GM21825 (cell line): ENCODE measurements around the gene ARHGAP26.
"Not testable (repeated sequence)": the region's sequence is repeated elsewhere in the genome, so short reads cannot be mapped to it uniquely, and the experiment has no call there.

Experiments used
- ATAC-seq: cut with Tn5 transposase; IDR thresholded peaks from one replicate; pipeline ENCODE4 v1.9.1; 2021; ENCODE audit warnings: mild to moderate bottlenecking, moderate library complexity; ENCODE audit not compliant: unreplicated experiment

The ARHGAP26 gene

GRCh38 chr5:142924135-142924883 is 154.1 kb downstream of the ARHGAP26 start:
- ATAC-seq, result no peak

DNA sequence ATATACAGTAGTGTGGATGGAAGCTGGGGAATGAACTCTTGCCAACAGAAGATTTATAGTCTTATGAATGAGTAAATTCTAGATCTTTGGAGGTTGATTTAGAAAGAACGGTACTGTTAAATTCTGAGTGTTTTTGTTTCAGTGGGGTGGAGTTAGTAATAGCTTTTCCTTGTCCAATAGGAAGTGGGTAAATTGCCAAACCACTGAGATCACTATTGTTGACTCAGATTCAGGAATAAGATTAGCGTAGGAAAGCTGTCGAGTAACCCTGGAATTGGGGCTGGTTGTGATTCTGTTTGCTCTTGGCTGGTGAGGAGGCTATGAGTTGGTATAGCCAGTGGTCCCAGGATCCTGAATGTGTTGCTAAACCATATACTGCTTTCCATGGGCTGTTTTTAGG is 155.6 kb downstream of the ARHGAP26 start:
- ATAC-seq, result no peak

DNA sequence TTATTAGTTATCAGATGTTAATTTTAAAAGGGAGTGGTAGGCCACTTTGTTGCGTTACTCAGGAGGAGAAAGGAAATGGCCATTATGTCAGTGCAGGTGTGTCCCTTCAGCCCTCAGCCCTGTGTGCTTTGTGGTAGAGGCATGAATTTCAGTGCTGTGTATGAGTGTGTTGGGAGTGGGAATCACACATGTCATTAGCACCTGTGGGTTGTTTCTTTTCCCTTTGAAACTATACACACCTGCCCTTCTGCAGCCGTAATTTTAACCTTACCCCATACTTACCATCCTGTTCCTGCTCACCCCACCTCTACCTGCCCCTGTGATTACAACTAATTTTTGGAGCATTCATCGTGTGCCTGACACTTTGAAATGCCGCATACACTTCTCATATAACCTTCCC is 156.4 kb downstream of the ARHGAP26 start:
- no peak for ATAC-seq

GRCh38 chr5:142928999-142929398 is 158.8 kb downstream of the ARHGAP26 start:
- ATAC-seq, result not testable (repeated sequence)

GRCh38 chr5:142929587-142929986 is 159.4 kb downstream of the ARHGAP26 start:
- ATAC-seq, result no peak

- no peak for ATAC-seq
Measured at GRCh38 chr5:142930395-142931110, 160.4 kb downstream of the ARHGAP26 start.

DNA sequence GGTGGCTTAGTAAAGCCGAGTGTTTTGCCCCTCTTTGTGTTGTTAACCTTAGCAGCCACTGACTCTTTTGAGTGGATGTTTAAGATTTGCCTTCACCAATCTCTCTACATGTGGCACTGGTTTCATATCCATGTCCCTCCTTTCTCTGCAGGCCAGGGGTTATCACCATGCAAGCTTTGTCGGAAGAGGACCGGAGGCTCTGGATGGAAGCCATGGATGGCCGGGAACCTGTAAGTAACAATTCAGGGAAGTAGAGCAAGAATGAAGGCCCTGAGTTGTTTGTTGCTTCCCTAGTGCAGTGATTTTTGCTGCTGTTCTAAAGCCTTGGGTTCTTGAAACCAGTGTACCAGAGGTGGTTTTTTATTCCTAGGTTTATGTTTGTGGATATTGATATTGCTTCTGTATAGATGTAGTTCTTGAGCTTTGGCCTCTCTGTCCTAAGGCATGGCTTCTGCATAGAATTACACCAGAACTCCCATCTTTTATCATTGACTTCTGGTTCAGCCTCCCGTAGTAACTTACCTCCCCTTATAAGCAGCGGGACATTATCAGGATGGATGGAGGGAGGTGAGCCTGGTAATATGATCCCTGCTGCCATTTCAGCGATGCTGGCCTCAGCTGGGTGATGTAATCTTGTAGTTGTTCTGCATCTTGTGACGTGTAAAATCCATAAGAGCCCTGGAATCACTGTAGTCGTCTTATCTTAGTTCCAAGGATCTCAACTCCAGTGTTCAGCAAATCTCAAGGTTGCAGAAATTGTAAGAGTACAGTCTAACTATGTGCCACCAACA is 161.9 kb downstream of the ARHGAP26 start:
- no peak for ATAC-seq

- no peak for ATAC-seq
Measured at GRCh38 chr5:142934051-142934762, 164.0 kb downstream of the ARHGAP26 start.

DNA sequence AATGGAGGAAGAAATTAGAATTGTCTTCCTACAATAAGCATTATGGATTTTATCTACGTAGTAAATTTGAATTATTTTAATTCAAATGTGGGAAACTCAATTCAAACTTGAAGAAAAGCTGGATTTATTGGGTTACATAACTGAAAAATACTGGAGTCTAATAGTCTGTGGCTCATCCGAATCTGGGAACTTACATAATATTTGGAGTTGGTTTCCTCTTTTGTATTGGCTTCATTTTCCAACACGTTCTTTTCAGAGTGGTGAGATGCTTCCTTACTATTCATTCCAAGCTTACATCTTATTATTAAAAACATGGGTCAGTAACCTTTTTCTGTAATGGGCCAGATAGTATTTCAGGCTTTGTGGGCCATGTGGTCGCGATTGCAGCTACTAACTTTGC is 164.8 kb downstream of the ARHGAP26 start:
- no peak for ATAC-seq

DNA sequence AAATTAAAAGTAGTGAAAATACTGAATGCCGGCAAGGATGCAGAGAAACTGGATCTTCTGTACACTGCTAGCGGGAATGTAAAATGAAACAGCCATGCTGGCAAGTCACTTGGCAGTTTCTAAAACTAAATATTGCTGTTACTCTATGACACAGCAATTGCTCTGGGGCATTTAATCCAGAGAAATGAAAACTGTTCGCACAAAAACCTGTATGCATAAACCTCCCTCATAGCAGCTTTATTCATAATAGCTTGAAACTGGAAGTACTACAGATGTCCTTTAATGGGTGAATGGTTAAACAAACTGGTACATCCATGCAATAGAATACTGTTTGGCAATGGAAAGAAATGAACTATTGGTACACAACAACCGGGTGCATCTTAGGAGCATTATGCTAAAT is 167.2 kb downstream of the ARHGAP26 start:
- ATAC-seq, result no peak

GRCh38 chr5:142938266-142938880 is 168.2 kb downstream of the ARHGAP26 start:
- ATAC-seq, result no peak

- ATAC-seq, result no peak
Measured at GRCh38 chr5:142939006-142939405, 168.8 kb downstream of the ARHGAP26 start.

- ATAC-seq, result no peak
Measured at GRCh38 chr5:142939884-142940283, 169.7 kb downstream of the ARHGAP26 start.

- ATAC-seq, result no peak
Measured at GRCh38 chr5:142941245-142941644, 171.1 kb downstream of the ARHGAP26 start.

- ATAC-seq, result no peak
Measured at GRCh38 chr5:142942901-142943300, 172.7 kb downstream of the ARHGAP26 start.

DNA sequence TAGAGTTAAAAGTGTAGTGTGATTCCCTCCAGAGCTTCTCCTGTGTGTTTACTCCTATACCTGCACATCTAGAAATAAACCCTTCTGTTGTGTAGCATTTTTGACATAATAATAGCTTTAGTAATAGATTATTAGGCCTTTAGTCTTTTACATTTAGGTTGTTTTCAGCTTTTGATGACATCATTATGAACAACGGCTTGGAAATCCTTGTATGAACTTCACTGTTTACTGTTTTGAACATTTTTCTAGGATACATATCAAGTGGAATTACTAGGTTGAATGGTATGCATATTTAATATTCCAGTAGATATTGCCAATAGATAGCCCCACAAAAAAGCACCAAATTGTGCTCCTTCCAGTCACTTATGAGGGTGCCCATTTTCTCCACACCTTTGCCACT is 174.0 kb downstream of the ARHGAP26 start:
- ATAC-seq, result no peak

- ATAC-seq, result no peak
Measured at GRCh38 chr5:142945321-142945720, 175.1 kb downstream of the ARHGAP26 start.

- ATAC-seq, result no peak
Measured at GRCh38 chr5:142945845-142946244, 175.7 kb downstream of the ARHGAP26 start.

GRCh38 chr5:142946547-142947426 is 176.6 kb downstream of the ARHGAP26 start:
- no peak for ATAC-seq

DNA sequence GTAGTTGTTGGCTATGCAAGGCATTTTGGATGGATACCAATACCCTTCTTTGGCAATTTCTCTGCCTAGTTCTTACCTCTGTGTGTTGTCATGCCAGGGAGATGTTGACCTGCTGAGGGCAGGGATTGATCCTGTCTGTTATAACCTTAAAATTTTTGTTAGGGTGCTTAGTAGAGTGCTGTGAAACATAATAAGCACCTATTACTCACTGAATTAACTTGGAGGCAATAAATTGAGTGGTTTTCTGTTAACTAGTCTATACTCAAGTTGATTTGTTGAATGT is 177.2 kb downstream of the ARHGAP26 start:
- ATAC-seq, result no peak
